HL-60/S4 treated with phorbol 12-myristate 13-acetate at 8.2 ng/mL for 4 days and 3 days (cell line): Measurements from ENCODE around the gene FOXN3.
"Not testable (repeated sequence)": the region's sequence is repeated elsewhere in the genome, so short reads cannot be mapped to it uniquely, and the experiment has no call there.

Source experiments
- in situ Hi-C: fragments of 300-500 bp; cut with MboI; formaldehyde crosslinking; loops from 2 replicates; pipeline ENCODE4 v1.15.0; 2022; ENCODE audit warnings: low sequenced_read_pairs

The FOXN3 gene

GRCh38 chr14:89255012-89255411 lies 162.0 kb downstream of the FOXN3 start:
- in situ Hi-C loops: no loop called here

DNA sequence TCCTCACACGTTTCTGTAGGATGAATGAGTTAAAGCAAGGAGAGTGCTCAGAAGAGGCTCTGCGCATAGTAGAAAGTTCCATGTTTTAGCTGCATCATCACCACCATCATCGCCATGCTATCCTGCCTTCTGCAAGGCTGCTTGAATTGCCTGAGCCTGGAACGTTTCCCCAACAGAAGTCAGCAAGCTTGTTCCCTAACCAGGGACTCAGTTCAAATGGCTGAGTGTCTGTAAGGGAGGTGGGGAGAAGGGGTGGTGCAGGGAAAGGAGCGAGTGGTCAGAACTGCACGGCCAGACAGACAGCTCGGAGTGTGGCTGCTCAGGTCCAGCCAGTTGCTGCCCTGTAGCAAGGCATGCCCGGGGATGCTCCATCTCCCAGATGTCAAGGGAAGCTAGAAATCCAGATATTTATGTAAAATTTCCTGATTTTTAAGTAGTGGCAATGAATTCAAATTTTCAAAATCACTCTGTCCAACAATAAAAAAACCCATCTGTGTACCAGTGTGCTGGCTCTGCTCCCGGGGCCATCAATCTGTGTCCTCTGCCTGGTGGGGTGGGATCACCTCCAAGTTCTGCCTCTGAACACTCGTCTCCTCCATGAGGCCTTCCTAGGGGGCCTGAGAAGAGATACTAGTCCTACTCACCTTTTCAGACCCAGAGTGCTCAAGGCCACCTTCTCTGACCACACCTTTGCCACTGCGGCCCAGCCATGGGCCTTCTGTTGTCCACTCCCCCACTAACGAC lies 162.7 kb downstream of the FOXN3 start:
- in situ Hi-C loops: no loop called here

GRCh38 chr14:89252887-89253532 lies 164.0 kb downstream of the FOXN3 start:
- in situ Hi-C loops: no loop called here

DNA sequence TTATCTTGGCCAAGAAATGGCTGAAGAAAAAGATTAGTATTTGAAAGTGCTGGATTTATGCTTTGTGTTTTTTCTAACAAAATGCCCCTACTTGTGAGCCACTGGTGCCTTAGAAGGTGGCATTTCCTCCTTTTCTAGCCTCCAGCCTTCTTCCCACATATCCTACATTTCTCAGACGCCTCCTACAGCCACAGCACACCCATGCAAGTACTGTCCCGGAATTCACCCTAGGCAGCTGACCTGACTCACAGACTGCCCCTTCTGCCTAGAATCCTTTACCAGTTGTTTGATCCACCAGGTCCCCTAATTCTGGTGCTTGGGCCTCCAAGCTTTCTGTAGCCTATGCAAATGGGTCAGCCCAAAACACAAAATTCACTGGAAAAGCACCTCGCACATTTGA lies 166.0 kb downstream of the FOXN3 start:
- in situ Hi-C loops: no loop called here

DNA sequence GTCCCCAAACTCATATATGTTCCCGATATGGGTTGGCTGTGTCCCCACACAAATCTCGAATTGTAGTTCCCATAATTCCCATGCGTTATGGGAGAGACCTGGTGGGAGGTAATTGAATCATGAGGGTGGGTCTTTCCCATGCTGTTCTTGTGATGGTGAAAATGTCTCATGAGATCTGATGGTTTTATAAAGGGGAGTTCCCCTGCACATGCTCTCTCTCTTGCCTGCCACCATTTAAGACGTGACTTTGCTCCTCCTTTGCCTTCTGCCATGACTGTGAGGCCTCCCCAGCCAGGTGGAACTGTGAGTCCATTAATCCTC lies 166.4 kb downstream of the FOXN3 start:
- in situ Hi-C loops: not testable (repeated sequence)

- in situ Hi-C loops: no loop called here
Observed at GRCh38 chr14:89249972-89250654, 166.9 kb downstream of the FOXN3 start.

DNA sequence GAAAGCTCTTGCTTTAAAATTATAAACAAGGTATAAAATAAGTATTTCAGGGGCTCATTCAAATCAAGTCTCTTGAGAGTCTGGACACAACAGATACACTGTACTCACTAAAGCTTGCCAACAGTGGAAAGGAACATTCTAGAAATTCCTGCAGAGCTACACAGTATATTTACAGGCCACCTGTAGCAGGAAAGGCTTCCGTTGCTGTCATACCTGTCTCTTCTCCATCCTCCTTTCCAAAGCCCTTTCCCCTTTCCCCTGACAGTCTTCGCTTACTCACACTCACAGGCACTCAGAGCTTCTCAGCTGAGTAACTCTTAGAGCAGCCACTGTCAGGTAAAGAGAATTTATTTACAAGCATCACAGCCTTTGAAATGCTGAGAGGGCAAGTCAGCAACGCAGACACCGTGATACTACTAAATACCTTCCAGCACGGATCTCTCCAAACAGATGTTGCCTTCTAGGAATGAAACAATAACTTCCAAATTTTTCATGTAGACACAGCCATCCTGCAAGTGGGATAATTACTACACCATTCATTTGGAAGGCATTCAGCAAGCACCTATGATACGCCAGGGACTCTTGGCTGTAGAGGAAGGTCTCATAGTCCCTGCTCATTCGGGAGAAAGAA lies 167.9 kb downstream of the FOXN3 start:
- in situ Hi-C loops: no loop called here

GRCh38 chr14:89248411-89249064 lies 168.5 kb downstream of the FOXN3 start:
- in situ Hi-C loops: no loop called here

DNA sequence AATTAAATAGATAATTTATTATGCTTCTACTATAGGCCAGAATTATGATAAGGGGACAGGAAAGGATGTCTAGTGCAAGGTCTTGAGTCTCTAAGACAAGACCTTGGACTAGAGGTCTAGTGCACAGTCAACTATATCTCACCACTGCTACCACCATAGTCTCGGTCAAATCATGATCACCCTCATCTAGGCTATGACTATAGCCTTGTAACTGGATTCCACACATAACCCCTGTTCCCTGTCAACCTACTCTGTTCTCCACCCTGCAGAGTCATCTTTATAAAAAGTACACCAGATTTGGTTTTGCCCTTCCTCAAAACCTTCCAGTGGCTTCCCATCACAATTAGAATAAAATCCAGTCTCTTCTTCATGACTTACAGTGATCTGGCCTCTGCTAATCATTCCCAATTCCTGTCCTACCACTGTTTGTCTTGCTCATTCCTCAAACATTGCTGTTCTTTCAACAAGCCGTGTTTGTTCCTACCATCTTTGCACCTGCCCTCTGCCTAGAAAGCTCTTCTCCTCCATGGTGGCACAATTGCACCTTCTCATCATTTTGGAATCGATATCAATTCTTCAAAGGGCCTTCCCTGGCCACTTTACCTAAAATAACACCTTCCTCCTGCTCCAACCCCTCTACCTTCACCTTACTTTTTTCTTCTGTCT lies 169.4 kb downstream of the FOXN3 start:
- in situ Hi-C loops: no loop called here

- in situ Hi-C loops: no loop called here
Observed at GRCh38 chr14:89246290-89246689, 170.7 kb downstream of the FOXN3 start.

- in situ Hi-C loops: no loop called here
Observed at GRCh38 chr14:89245802-89246201, 171.2 kb downstream of the FOXN3 start.

- in situ Hi-C loops: no loop called here
Observed at GRCh38 chr14:89244720-89245119, 172.3 kb downstream of the FOXN3 start.

- in situ Hi-C loops: no loop called here
Observed at GRCh38 chr14:89243741-89244140, 173.3 kb downstream of the FOXN3 start.

GRCh38 chr14:89243286-89243685 lies 173.7 kb downstream of the FOXN3 start:
- in situ Hi-C loops: no loop called here

- in situ Hi-C loops: no loop called here
Observed at GRCh38 chr14:89242652-89243279, 174.3 kb downstream of the FOXN3 start.

DNA sequence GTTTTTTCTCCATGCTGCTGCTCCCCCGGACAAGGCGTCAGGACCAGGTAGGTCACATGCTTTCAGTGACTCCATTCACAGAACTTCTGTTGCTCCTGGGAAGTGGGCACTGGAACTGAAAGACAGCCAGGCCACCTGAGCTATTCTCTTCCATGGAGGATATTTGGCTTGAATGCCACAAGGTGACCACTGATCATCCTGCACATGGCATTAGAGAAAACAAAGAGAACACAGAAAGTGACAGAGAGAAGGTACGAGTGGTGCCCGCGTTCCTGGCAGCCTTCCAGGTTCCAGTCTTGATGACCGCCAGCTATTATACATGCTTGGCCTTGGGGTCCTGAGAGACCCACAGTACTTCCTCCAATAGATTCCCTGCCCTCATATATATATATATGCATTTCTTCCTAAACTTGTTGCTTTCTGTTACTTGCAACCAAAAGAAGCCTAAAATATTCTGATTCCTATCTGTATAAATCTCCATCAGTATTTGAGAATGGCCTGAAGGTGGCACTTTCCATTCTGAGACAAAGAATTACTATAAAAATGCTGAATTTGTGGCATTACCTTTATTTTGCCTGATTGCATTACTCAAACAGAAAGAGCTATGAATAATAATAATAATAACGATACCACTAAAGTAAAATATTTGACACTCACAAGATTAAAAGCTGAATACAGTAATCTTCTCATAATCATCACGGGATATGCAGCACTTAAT lies 174.9 kb downstream of the FOXN3 start:
- in situ Hi-C loops: no loop called here

DNA sequence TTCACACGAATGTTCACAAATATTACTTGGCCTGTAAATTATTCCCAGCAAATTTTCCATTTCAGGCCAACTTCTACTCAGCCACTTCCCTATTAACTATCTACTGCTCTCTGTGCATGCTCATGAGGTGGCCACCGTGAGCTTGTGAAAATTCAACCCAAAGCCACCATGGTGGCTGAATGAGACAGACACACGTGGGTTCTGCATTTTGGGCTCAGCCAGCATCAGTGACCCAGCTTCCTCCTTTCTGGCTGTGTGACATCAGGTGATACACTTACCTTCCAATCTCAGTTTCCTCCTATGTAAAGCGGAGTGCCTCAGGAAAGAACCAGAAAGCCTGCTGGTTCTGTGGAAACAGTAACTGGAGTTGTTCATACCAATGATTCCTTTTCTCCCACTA lies 175.8 kb downstream of the FOXN3 start:
- in situ Hi-C loops: no loop called here

DNA sequence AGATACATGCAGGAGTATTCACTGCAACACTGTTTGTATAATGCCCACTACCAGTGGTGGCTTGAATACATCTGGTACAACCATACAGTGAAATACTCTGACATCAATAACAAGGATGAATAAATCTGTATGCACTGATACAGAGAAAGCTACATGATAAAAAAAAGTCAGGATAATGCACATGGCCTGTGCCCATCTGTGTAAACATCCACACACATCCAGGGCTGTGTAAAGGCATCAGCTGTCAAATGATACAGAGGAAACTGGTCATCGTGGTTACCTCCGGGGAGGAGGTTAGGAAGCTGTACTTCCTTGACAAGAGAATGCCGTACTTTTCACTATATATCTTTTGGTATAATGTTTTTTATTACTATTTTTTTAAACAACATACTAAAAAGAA lies 176.6 kb downstream of the FOXN3 start:
- in situ Hi-C loops: no loop called here

DNA sequence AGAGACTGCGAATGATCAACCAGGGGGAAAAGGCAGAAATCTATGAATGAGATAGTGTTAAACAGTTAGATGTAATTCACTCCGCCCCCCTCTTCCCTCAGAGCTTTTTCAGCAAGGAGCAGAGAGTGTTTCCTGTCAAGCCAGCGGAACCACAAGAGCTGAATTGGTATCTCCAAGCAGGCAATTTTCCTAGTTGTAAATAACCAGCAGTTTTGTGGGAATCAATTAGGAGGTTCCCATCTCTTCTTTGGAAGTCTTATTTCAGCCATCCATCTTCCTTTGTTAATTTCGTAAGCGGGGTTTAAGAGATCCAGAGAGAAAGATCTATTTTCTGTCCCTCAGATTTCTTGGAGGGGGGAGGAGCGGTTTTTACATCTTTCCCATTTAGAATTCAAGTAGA lies 178.0 kb downstream of the FOXN3 start:
- in situ Hi-C loops: no loop called here
